Lung (tissue), 12 donors: ENCODE data around the gene BTBD10. TPM values are rescaled to one million over a fixed set of nuclear protein-coding genes. Genes with fewer than 3 reads are reported as not detected.
"Not testable (repeated sequence)": the region's sequence is repeated elsewhere in the genome, so short reads cannot be mapped to it uniquely, and the experiment has no call there.

ENCODE experiments used
- ATAC-seq: fragments of 200-7000 bp; cut with Tn5 transposase; one replicate; pipeline ENCODE4 v1.9.1; 2020; ENCODE audit warnings: moderate number of reproducible peaks; ENCODE audit not compliant: insufficient read depth, low FRiP score
- DNase-seq, 3 donors: peaks; one replicate each; pipeline ENCODE4 v3.0.0-alpha.2; 2013 to 2017
- H3K27ac ChIP-seq, 2 donors: one replicate each; pipeline ENCODE4 v1.5.1; 2013; ENCODE audit warnings: mild to moderate bottlenecking in 2 of 2, moderate library complexity in 2 of 2, control low read depth in 1 of 2, inconsistent platforms in 1 of 2, low read depth in 1 of 2, low read length in 1 of 2
- H3K27me3 ChIP-seq, 3 donors: one replicate each; pipeline ENCODE4 v1.5.1; 2013; ENCODE audit warnings: low read length in 2 of 3; ENCODE audit not compliant: control insufficient read depth in 3 of 3, insufficient read depth in 3 of 3
- H3K36me3 ChIP-seq, 4 donors: one replicate each; pipeline ENCODE4 v1.5.1; 2013; ENCODE audit warnings: low read length in 4 of 4, mild to moderate bottlenecking in 1 of 4, moderate library complexity in 1 of 4; ENCODE audit not compliant: control insufficient read depth in 4 of 4, insufficient read depth in 4 of 4
- H3K4me1 ChIP-seq, 5 donors: one replicate each; pipeline ENCODE4 v1.5.1; 2013; ENCODE audit warnings: low read length in 5 of 5, mild to moderate bottlenecking in 2 of 5, moderate library complexity in 1 of 5; ENCODE audit not compliant: control insufficient read depth in 5 of 5, insufficient read depth in 5 of 5
- H3K4me3 ChIP-seq: one replicate; pipeline ENCODE4 v1.5.1; 2013; ENCODE audit warnings: mild to moderate bottlenecking, control low read depth, moderate library complexity
- H3K9ac ChIP-seq, 2 donors: one replicate each; pipeline ENCODE4 v1.5.1; 2013; ENCODE audit warnings: low read length in 2 of 2, control low read depth in 1 of 2; ENCODE audit not compliant: insufficient read depth in 1 of 2
- H3K9me3 ChIP-seq, 4 donors: one replicate each; pipeline ENCODE4 v1.5.1; 2013; ENCODE audit warnings: low read length in 3 of 4, mild to moderate bottlenecking in 1 of 4, moderate library complexity in 1 of 4; ENCODE audit not compliant: control insufficient read depth in 4 of 4, insufficient read depth in 3 of 4
- CTCF ChIP-seq: IDR thresholded peaks from 2 replicates; pipeline ENCODE4 v1.5.1; 2012; ENCODE audit warnings: mild to moderate bottlenecking; ENCODE audit errors: control extremely low read depth, extremely low read depth
- WGBS, 2 donors: extraction: QIAGEN DNeasy Blood & Tissue Kit; methylation state at CpG; one replicate each; pipeline ENCODE4 v1.1.7; 2013; 5-methylcytosine and 5-hydroxymethylcytosine counted together
- polyA plus RNA-seq, 2 donors: library from polyadenylated mRNA; stranded (reverse); fragments of 200-250 nt; gene quantifications; one replicate each; pipeline ENCODE4 v1.2.1, GENCODE V29; 2013
- total RNA-seq, 2 donors: library from RNA; depleted of rRNA in 1 of 2; stranded (reverse); fragments of >200 nt in 1 of 2; gene quantifications; one replicate each; pipeline ENCODE4 v1.2.1, GENCODE V29; 2014 to 2021
- donor health status: control.
- donor health status: control.
- donor health status: Bipolar disorder and iron deficiency.
- donor health status: healthy.
- donor health status: DM: yes; HTN: yes; CAD: no.

Gene BTBD10
- total and polyA plus RNA-seq, 4 donors: 9.9 to 51.5 (median 21.2) TPM

- no peak for TF ChIP-seq CTCF
- WGBS, 2 donors: 59 to 81% methylated on average over 1 of the region's 1 CpG
- peaks cover 0 to 11% (median 0%) of the 10 kb centered on the region in 5 donors for H3K4me1 ChIP-seq
- no peak for DNase-seq
- H3K27me3 ChIP-seq: no peaks in the 10 kb centered on the region
- peaks cover 0 to 3% (median 0%) of the 10 kb centered on the region in 4 donors for H3K36me3 ChIP-seq
- no peak overlapping the region for H3K4me3 ChIP-seq
- no peak overlapping the region for H3K27ac ChIP-seq
- H3K9me3 ChIP-seq: no peaks in the 10 kb centered on the region
- no peak overlapping the region for H3K9ac ChIP-seq
- no peak for ATAC-seq
Measured at GRCh38 chr11:13438291-13438690, 24.7 kb downstream of the BTBD10 start.

DNA sequence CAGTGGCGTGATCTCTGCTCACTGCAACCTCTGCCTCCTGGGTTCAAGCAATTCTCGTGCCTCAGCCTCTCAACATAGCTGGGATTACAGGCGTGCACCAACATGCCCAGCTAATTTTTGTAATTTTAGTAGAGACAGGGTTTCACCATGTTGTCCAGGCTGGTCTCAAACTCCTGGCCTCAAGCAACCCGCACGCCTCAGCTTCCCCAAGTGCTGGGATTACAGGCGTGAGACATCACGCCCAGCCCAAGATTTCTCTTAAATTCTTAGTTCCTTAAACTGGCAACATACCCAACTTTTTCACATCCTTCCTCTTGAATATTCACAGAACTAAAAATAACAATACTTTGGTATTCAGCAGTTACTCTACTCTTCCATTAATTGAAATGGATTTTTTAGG is 26.2 kb downstream of the BTBD10 start:
- H3K27me3 ChIP-seq, ATAC-seq, DNase-seq, H3K9me3 ChIP-seq, H3K4me3 ChIP-seq, H3K9ac ChIP-seq, H3K36me3 ChIP-seq, H3K27ac ChIP-seq: not testable (repeated sequence)
- WGBS, 2 donors: 80 to 84% methylated on average over 7 of the region's 7 CpGs
- H3K4me1 ChIP-seq: peaks cover 0 to 13% (median 0%) of the 10 kb centered on the region in 5 donors

GRCh38 chr11:13434247-13435205 is 28.5 kb downstream of the BTBD10 start:
- no peak for TF ChIP-seq CTCF

DNA sequence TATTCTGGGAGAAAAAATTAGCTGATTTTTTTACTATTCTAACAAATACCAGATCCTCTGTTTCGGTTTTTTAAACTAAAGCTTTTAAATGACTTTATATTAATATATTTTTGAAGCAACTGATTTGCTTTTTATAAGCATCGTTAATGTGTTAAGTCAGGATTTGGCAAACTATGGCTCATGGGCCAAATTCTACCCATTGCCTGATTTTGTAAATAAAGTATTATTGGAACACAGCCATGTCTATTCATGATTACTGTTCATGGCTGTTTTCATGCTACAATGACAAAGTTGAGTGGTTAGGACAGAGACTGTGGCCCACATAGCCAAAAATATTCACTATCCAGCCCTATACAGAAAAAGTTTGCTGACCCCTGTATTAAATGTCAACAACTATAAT is 29.6 kb downstream of the BTBD10 start:
- TF ChIP-seq CTCF: no peak
- Histone ChIP-seq H3K36me3 (peaks cover 0 to 3% (median 0%) of the 10 kb centered on the region in 4 donors), H3K4me3 (no peak overlapping the region), H3K27ac (no peak overlapping the region), H3K4me1 (peaks cover 0 to 8% (median 0%) of the 10 kb centered on the region in 5 donors), H3K9me3 (peaks cover 0 to 5% (median 0%) of the 10 kb centered on the region in 4 donors), H3K9ac (no peak overlapping the region), H3K27me3 (no peaks in the 10 kb centered on the region)
- ATAC-seq (no peak), DNase-seq (no peak)
- 96 to 98% methylated on average over 2 of the region's 2 CpGs for WGBS, 2 donors

More at GRCh38 chr11:13434247-13435205, 28.5 kb downstream of the BTBD10 start:
- Histone ChIP-seq H3K4me3 (no peak overlapping the region), H3K9ac (no peak overlapping the region), H3K4me1 (peaks cover 0 to 8% (median 0%) of the 10 kb centered on the region in 5 donors), H3K27ac (no peak overlapping the region), H3K9me3 (no peaks in the 10 kb centered on the region), H3K27me3 (no peaks in the 10 kb centered on the region), H3K36me3 (peaks cover 0 to 3% (median 0%) of the 10 kb centered on the region in 4 donors)
- 89 to 93% methylated on average over 6 of the region's 6 CpGs for WGBS, 2 donors
- DNase-seq (no peak), ATAC-seq (no peak)
